H1 (cell line): ENCODE data around the gene C14orf119. TPM values are rescaled to one million over a fixed set of nuclear protein-coding genes. Genes with fewer than 3 reads are reported as not detected.

Experiments used
- CTCF ChIA-PET: fragments of 300-600 bp; sonication (Branson Sonifier 250); formaldehyde crosslinking; loops from one replicate; lab custom pipeline; 2021; ENCODE audit not compliant: partially characterized antibody; lab: Charles Lee
- POLR2A ChIA-PET: fragments of 300-600 bp; sonication (Branson Sonifier 250); formaldehyde crosslinking; loops from one replicate; lab custom pipeline; 2021; ENCODE audit warnings: inconsistent platforms; ENCODE audit not compliant: partially characterized antibody; lab: Charles Lee
- DNase-seq, 2 experiments: peaks; one replicate each; pipeline versions ENCODE4 v3.0.0 to v3.0.0-alpha.2; 2010 to 2022; ENCODE audit warnings: low spot score in 2 of 2, low read depth in 1 of 2, mixed read lengths in 1 of 2
- FAIRE-seq: peaks from 2 replicates; lab custom pipeline; 2011; peaks lifted over from hg19 to GRCh38; lab: Jason Lieb, UNC
- H2AFZ ChIP-seq: 2 replicates; pipeline ENCODE4 v1.8.1; 2012; ENCODE audit warnings: low read length, inconsistent platforms
- H2AK5ac ChIP-seq: 2 replicates; pipeline ENCODE4 v1.6.1; 2013; ENCODE audit warnings: low read depth, low read length
- H2BK120ac ChIP-seq: replicated peaks from 2 replicates; pipeline ENCODE3; 2013; ENCODE audit warnings: low read depth, low read length, inconsistent platforms
- H2BK12ac ChIP-seq: 2 replicates; pipeline ENCODE4 v1.6.1; 2013; ENCODE audit warnings: low read depth, low read length
- H2BK15ac ChIP-seq: 2 replicates; pipeline ENCODE4 v1.6.1; 2013; ENCODE audit warnings: low read length
- H2BK20ac ChIP-seq: 2 replicates; pipeline ENCODE4 v1.6.1; 2013; ENCODE audit warnings: low read length
- H2BK5ac ChIP-seq: 2 replicates; pipeline ENCODE4 v1.6.1; 2013; ENCODE audit warnings: low read depth, low read length
- H3K14ac ChIP-seq: 2 replicates; pipeline ENCODE4 v1.6.1; 2013; ENCODE audit warnings: inconsistent platforms; ENCODE audit not compliant: insufficient read length
- H3K18ac ChIP-seq: 2 replicates; pipeline ENCODE4 v1.6.1; 2013; ENCODE audit warnings: low read length; ENCODE audit errors: extremely low read depth
- H3K23ac ChIP-seq: 2 replicates; pipeline ENCODE4 v1.6.1; 2013; ENCODE audit warnings: inconsistent platforms; ENCODE audit not compliant: insufficient read length
- H3K23me2 ChIP-seq: 2 replicates; pipeline ENCODE4 v1.6.1; 2013; ENCODE audit warnings: low read depth, low read length
- H3K27ac ChIP-seq: 2 replicates; pipeline ENCODE4 v1.6.1; 2011; ENCODE audit warnings: low read depth, low read length, inconsistent platforms
- H3K27me3 ChIP-seq, 4 experiments: replicated peaks in 1 of 4; 1 replicate in 1 of 4; 2 replicates in 3 of 4; pipeline versions ENCODE4 v1.6.1 to v1.8.1; 2011 to 2013; ENCODE audit warnings: low read length in 3 of 4, mild to moderate bottlenecking in 3 of 4, inconsistent platforms in 2 of 4, mixed read lengths in 2 of 4, moderate library complexity in 1 of 4; ENCODE audit not compliant: control insufficient read depth in 3 of 4, insufficient read depth in 3 of 4; ENCODE audit errors: extremely low read depth in 1 of 4
- H3K36me3 ChIP-seq, 4 experiments: 2 replicates each; pipeline versions ENCODE4 v1.6.1 to v1.8.1; 2011 to 2013; ENCODE audit warnings: mild to moderate bottlenecking in 4 of 4, low read length in 3 of 4, moderate library complexity in 2 of 4, control low read depth in 1 of 4, inconsistent platforms in 1 of 4; ENCODE audit not compliant: insufficient read depth in 4 of 4, control insufficient read depth in 2 of 4
- H3K4ac ChIP-seq: replicated peaks from 2 replicates; pipeline ENCODE3; 2013; ENCODE audit warnings: low read length, low read depth, mixed read lengths, inconsistent platforms; ENCODE audit not compliant: insufficient read length
- H3K4me1 ChIP-seq, 4 experiments: replicated peaks in 1 of 4; 1 replicate in 1 of 4; 2 replicates in 3 of 4; pipeline versions ENCODE4 v1.6.1 to v1.8.1; 2011 to 2013; ENCODE audit warnings: low read length in 3 of 4, inconsistent platforms in 2 of 4, mixed read lengths in 1 of 4; ENCODE audit not compliant: insufficient read depth in 4 of 4, control insufficient read depth in 3 of 4
- H3K4me2 ChIP-seq, 2 experiments: 2 replicates each; pipeline versions ENCODE4 v1.6.1 to v1.8.1; 2011 to 2013; ENCODE audit warnings: low read depth in 2 of 2, low read length in 2 of 2, control low read depth in 1 of 2, inconsistent platforms in 1 of 2, mild to moderate bottlenecking in 1 of 2; ENCODE audit not compliant: insufficient read depth in 1 of 2
- H3K4me3 ChIP-seq, 4 experiments: fragments of 200-600, 300-600 bp in 1 of 4; sonication (generic), shearing (Covaris generic), sonication (Bioruptor Twin) in 1 of 4; 2 replicates each; pipeline versions ENCODE4 v1.5.1 to v1.8.1; 2011 to 2016; ENCODE audit warnings: low read length in 4 of 4, low read depth in 3 of 4, control low read depth in 2 of 4, inconsistent platforms in 2 of 4, mild to moderate bottlenecking in 2 of 4, mixed read lengths in 1 of 4, moderate library complexity in 1 of 4; ENCODE audit not compliant: insufficient read depth in 2 of 4; ENCODE audit errors: extremely low read depth in 1 of 4
- H3K56ac ChIP-seq: replicated peaks from 2 replicates; pipeline ENCODE3; 2013; ENCODE audit warnings: low read depth, mild to moderate bottlenecking, mixed read lengths, low read length, inconsistent platforms; ENCODE audit not compliant: insufficient read length
- H3K79me1 ChIP-seq: 2 replicates; pipeline ENCODE4 v1.6.1; 2013; ENCODE audit warnings: low read depth, low read length, control low read depth
- H3K79me2 ChIP-seq, 2 experiments: 2 replicates each; pipeline versions ENCODE4 v1.6.1 to v1.8.1; 2012 to 2013; ENCODE audit warnings: low read length in 2 of 2, mild to moderate bottlenecking in 2 of 2, inconsistent platforms in 1 of 2; ENCODE audit not compliant: insufficient read depth in 2 of 2, control insufficient read depth in 1 of 2
- H3K9ac ChIP-seq, 4 experiments: replicated peaks in 1 of 4; 1 replicate in 1 of 4; 2 replicates in 3 of 4; pipeline versions ENCODE4 v1.6.1 to v1.8.1; 2011 to 2013; ENCODE audit warnings: low read depth in 3 of 4, low read length in 3 of 4, control low read depth in 2 of 4, mild to moderate bottlenecking in 2 of 4, moderate library complexity in 2 of 4, inconsistent platforms in 1 of 4; ENCODE audit errors: extremely low read depth in 1 of 4
- H3K9me3 ChIP-seq, 2 experiments: 2 replicates each; pipeline versions ENCODE4 v1.6.1 to v1.8.1; 2012 to 2013; ENCODE audit warnings: mild to moderate bottlenecking in 2 of 2, moderate library complexity in 2 of 2, control low read depth in 1 of 2, inconsistent platforms in 1 of 2, low read depth in 1 of 2, low read length in 1 of 2, mixed read lengths in 1 of 2; ENCODE audit not compliant: insufficient read depth in 2 of 2
- H4K20me1 ChIP-seq, 2 experiments: replicated peaks in 1 of 2; 2 replicates each; pipeline versions ENCODE3 to v1.8.1; 2011 to 2013; ENCODE audit warnings: inconsistent platforms in 2 of 2, low read length in 2 of 2, mild to moderate bottlenecking in 1 of 2; ENCODE audit not compliant: insufficient read depth in 2 of 2, control insufficient read depth in 1 of 2
- H4K5ac ChIP-seq: 2 replicates; pipeline ENCODE4 v1.6.1; 2013; ENCODE audit warnings: low read length, low read depth, mixed read lengths, inconsistent platforms; ENCODE audit not compliant: insufficient read length
- H4K8ac ChIP-seq: 2 replicates; pipeline ENCODE4 v1.8.0; 2013; ENCODE audit warnings: mild to moderate bottlenecking, moderate library complexity, low read length, inconsistent platforms; ENCODE audit not compliant: insufficient read depth; ENCODE audit errors: extremely low read depth
- H4K91ac ChIP-seq: replicated peaks from 2 replicates; pipeline ENCODE3; 2013; ENCODE audit warnings: low read length, mixed read lengths, inconsistent platforms; ENCODE audit not compliant: insufficient read length
- CTBP2 ChIP-seq: IDR thresholded peaks from 2 replicates; pipeline ENCODE4 v1.7.0; 2011; ENCODE audit warnings: borderline replicate concordance, mild to moderate bottlenecking, moderate library complexity, mixed read lengths, low read length; ENCODE audit not compliant: insufficient read depth, insufficient read length
- CTCF ChIP-seq, 3 experiments: IDR thresholded peaks; 1 replicate in 2 of 3; 2 replicates in 1 of 3; pipeline versions ENCODE4 v1.5.1 to v1.6.1; 2011; ENCODE audit warnings: low read length in 3 of 3, mild to moderate bottlenecking in 3 of 3, inconsistent platforms in 2 of 3, low read depth in 1 of 3, moderate library complexity in 1 of 3; ENCODE audit not compliant: insufficient read depth in 1 of 3; ENCODE audit errors: control extremely low read depth in 1 of 3
- EP300 ChIP-seq, 2 experiments: IDR thresholded peaks; 1 replicate in 1 of 2; 2 replicates in 1 of 2; pipeline ENCODE4 v1.6.1; 2011 to 2012; ENCODE audit warnings: low read depth in 2 of 2, low read length in 2 of 2, mild to moderate bottlenecking in 2 of 2, borderline replicate concordance in 1 of 2, inconsistent platforms in 1 of 2, moderate library complexity in 1 of 2
- HDAC6 ChIP-seq: IDR thresholded peaks from one replicate; pipeline ENCODE4 v1.7.1; 2012; ENCODE audit warnings: low read depth, mild to moderate bottlenecking, inconsistent platforms, low read length, moderate library complexity
- MAFK ChIP-seq: IDR thresholded peaks from 2 replicates; pipeline ENCODE4 v1.6.1; 2012; ENCODE audit warnings: low read depth, mild to moderate bottlenecking, improper control_type of control experiment, low read length
- POLR2AphosphoS5 ChIP-seq: IDR thresholded peaks from 2 replicates; pipeline ENCODE4 v1.6.1; 2011; ENCODE audit warnings: low read depth, low read length
- POU5F1 ChIP-seq: IDR thresholded peaks from 2 replicates; pipeline ENCODE4 v1.6.1; 2011; ENCODE audit warnings: low read depth, mild to moderate bottlenecking, low read length, moderate library complexity
- SP2 ChIP-seq: IDR thresholded peaks from 2 replicates; pipeline ENCODE4 v1.6.1; 2012; ENCODE audit warnings: mild to moderate bottlenecking, low read length, inconsistent platforms
- TEAD4 ChIP-seq: IDR thresholded peaks from 2 replicates; pipeline ENCODE4 v1.6.1; 2012; ENCODE audit warnings: low read depth, low read length, inconsistent platforms, mixed read lengths
- WGBS, 2 experiments: shearing (Covaris generic) in 1 of 2; methylation state at CpG; one replicate each; pipeline versions ENCODE4 v1.1.6 to v1.1.7; 2013 to 2015; ENCODE audit warnings: low lambda C conversion rate in 2 of 2, mixed read lengths in 2 of 2, inconsistent platforms in 1 of 2, low coverage in 1 of 2, missing lambda C conversion rate in 1 of 2; ENCODE audit not compliant: insufficient replicate concordance in 2 of 2, insufficient coverage in 1 of 2, insufficient read length in 1 of 2; ENCODE audit errors: extremely low coverage in 1 of 2, missing lambda C conversion rate in 1 of 2; 5-methylcytosine and 5-hydroxymethylcytosine counted together
- polyA plus RNA-seq, 7 experiments: library from polyadenylated mRNA; depleted of rRNA in 3 of 7; stranded (reverse) in 5 of 7; unstranded in 2 of 7; fragments of >200 nt in 5 of 7; fragments of 200-250 nt in 2 of 7; gene quantifications; 1 replicate in 5 of 7; 2 replicates in 1 of 7; 4 replicates in 1 of 7; pipeline versions ENCODE4 v1.2.1 to v1.2.3, GENCODE V29; 2011 to 2013; ENCODE audit warnings: missing spikeins in 2 of 7, mixed read lengths in 2 of 7
- total RNA-seq: library from RNA; stranded (reverse); fragmentation: NEBNext Ultra II Directional; extraction: Animal tissue kit (Norgen Biotek cat#: 25700); gene quantifications from 2 replicates; pipeline ENCODE4 v1.2.1, GENCODE V29; 2021
- TF ChIP-seq, protein P1 (sequence below): IDR thresholded peaks from 2 replicates; pipeline ENCODE4 v1.6.1; 2011; ENCODE audit warnings: low read length, improper control_type of control experiment

C14orf119 gene
- total and polyA plus RNA-seq, 2 of the 8 experiments (the other 6 are each of a cell fraction or from before 2014, with no cell fraction given) = 78.1 to 94.0 TPM

DNA sequence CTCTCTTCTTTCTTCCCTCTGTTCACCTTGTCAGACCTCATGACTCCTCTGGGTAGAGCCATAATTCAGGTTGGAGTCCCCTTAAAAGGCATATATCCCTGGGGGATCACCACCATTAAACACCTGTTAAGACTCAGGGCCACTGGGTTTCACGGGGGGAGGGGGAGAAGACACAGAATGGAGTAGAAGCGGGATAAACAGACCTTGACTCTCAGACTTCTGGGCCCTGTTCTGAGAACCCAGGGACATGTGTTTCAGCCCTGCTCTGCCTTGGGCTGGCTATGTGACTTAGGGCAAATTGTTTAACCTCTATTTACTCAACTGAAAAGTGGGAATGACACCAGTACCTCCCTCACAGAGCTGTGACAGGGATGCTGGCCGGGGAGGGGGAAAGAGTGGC, 42.6 kb upstream of the C14orf119 start:
- no peak overlapping the region for H3K27ac ChIP-seq
- H3K23ac ChIP-seq = no peak overlapping the region
- H2BK20ac ChIP-seq = no peak overlapping the region
- no peaks in the 10 kb centered on the region for H3K79me2 ChIP-seq
- DNase-seq (no peak), FAIRE-seq (no peak)
- H2BK120ac ChIP-seq = no peak overlapping the region
- H2BK15ac ChIP-seq = no peak overlapping the region
- WGBS, 2 experiments = 82% methylated on average over 3 of the region's 3 CpGs; no CpG with 5 or more reads in 1 of the 2 experiments
- no peak overlapping the region for H3K56ac ChIP-seq
- no peak overlapping the region for H3K4me2 ChIP-seq
- no peaks in the 10 kb centered on the region for H3K9me3 ChIP-seq
- no peak overlapping the region for H2BK5ac ChIP-seq
- no peak overlapping the region for H3K18ac ChIP-seq
- H3K9ac ChIP-seq = no peak overlapping the region
- H3K14ac ChIP-seq = no peak overlapping the region
- H3K4me3 ChIP-seq = no peak overlapping the region
- no peak overlapping the region for H4K8ac ChIP-seq
- no peak overlapping the region for H3K4ac ChIP-seq
- H3K79me1 ChIP-seq = no peaks in the 10 kb centered on the region
- no peak overlapping the region for H2BK12ac ChIP-seq
- CTCF ChIA-PET = interaction anchor here (0.8 to 29.2 kb wide), 17 partner anchors 8 to 111 kb away, joined by 3 to 785 read pairs (median 5); partner anchors contain the start of genes AJUBA and PSMB11
- H3K4me1 ChIP-seq = peaks cover 0 to 13% (median 4%) of the 10 kb centered on the region in 4 experiments; a peak in 4 of 7 replicates
- H2AFZ ChIP-seq = no peak overlapping the region
- H3K23me2 ChIP-seq = peaks cover 10% of the 10 kb centered on the region
- peaks cover 0 to 10% (median 3%) of the 10 kb centered on the region in 4 experiments; a peak in 5 of 8 replicates for H3K36me3 ChIP-seq
- POLR2A ChIA-PET = interaction anchor here (1.0 to 2.4 kb wide), 6 partner anchors 23 to 70 kb away, joined by 4 to 8 read pairs (median 5); partner anchors contain the start of gene AJUBA
- H4K5ac ChIP-seq = no peak overlapping the region
- H4K20me1 ChIP-seq = peaks cover 0 to 2% of the 10 kb centered on the region in 2 experiments
- no peaks in the 10 kb centered on the region; a peak in 1 of 7 replicates for H3K27me3 ChIP-seq
- H4K91ac ChIP-seq = no peak overlapping the region
- no peak overlapping the region for H2AK5ac ChIP-seq
- TF ChIP-seq POU5F1 (no peak), SP2 (no peak), MAFK (no peak), CTBP2 (no peak), CTCF (IDR thresholded peaks at IDR 0.05; ENCODE audit: control extremely low read depth in 1 of 3, insufficient read depth in 1 of 3, low read depth in 1 of 3, low read length in 3 of 3) (no peak), HDAC6 (no peak), EP300 (IDR thresholded peaks at IDR 0.05; ENCODE audit: borderline replicate concordance in 1 of 2, low read depth in 2 of 2, low read length in 2 of 2) (no peak), POLR2AphosphoS5 (no peak), TEAD4 (no peak)
- TF ChIP-seq, protein P1, sequence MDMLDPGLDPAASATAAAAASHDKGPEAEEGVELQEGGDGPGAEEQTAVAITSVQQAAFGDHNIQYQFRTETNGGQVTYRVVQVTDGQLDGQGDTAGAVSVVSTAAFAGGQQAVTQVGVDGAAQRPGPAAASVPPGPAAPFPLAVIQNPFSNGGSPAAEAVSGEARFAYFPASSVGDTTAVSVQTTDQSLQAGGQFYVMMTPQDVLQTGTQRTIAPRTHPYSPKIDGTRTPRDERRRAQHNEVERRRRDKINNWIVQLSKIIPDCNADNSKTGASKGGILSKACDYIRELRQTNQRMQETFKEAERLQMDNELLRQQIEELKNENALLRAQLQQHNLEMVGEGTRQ = no peak
